HG02885 (cell line): ENCODE measurements around the gene FGF21.
A peak's percentile ranks its signal among the peaks of the same experiment; 100 is the strongest.

ENCODE experiments used
- ATAC-seq: cut with Tn5 transposase; IDR thresholded peaks from one replicate; pipeline ENCODE4 v1.9.1; 2021; ENCODE audit warnings: mild to moderate bottlenecking; ENCODE audit not compliant: unreplicated experiment, poor library complexity

The FGF21 gene

GRCh38 chr19:48728911-48729664 is 26.2 kb upstream of the FGF21 start:
- ATAC-seq, result no peak

- ATAC-seq, result no peak
Observed at GRCh38 chr19:48731452-48731851, 23.9 kb upstream of the FGF21 start.

GRCh38 chr19:48734625-48735024 is 20.7 kb upstream of the FGF21 start:
- no peak for ATAC-seq

GRCh38 chr19:48735031-48735615 is 20.2 kb upstream of the FGF21 start:
- ATAC-seq, result no peak

- ATAC-seq, result no peak
Observed at GRCh38 chr19:48737360-48737998, 17.8 kb upstream of the FGF21 start.

GRCh38 chr19:48738557-48739403 is 16.5 kb upstream of the FGF21 start:
- ATAC-seq, result peak; percentile 85

- ATAC-seq, result no peak
Observed at GRCh38 chr19:48739404-48740163, 15.7 kb upstream of the FGF21 start.

- ATAC-seq, result no peak
Observed at GRCh38 chr19:48740164-48740972, 15.0 kb upstream of the FGF21 start, which contains the start of gene RASIP1. Gene RASIP1 (minus strand): TSS chr19:48740610. CDS start chr19:48740282, 328 bp downstream.

- no peak for ATAC-seq
Observed at GRCh38 chr19:48741129-48741999, 14.0 kb upstream of the FGF21 start.

- no peak for ATAC-seq
Observed at GRCh38 chr19:48742096-48742495, 13.2 kb upstream of the FGF21 start.

GRCh38 chr19:48745208-48745995 is 9.9 kb upstream of the FGF21 start:
- no peak for ATAC-seq

GRCh38 chr19:48746110-48746509 is 9.2 kb upstream of the FGF21 start:
- no peak for ATAC-seq

GRCh38 chr19:48746738-48747575 is 8.4 kb upstream of the FGF21 start, which contains the start of gene IZUMO1:
Gene IZUMO1 (minus strand): TSS chr19:48746909. CDS start chr19:48745859, 1,050 bp downstream.
- ATAC-seq, result no peak

GRCh38 chr19:48749571-48750198 is 5.6 kb upstream of the FGF21 start:
- ATAC-seq, result no peak

- ATAC-seq, result no peak
Observed at GRCh38 chr19:48750351-48750750, 5.0 kb upstream of the FGF21 start.
